ENCODE results near the gene USP8.

GRCh38 chr15:50558012-50558411, 133.8 kb downstream of the USP8 start:
- TF ChIP-seq CTCF (IDR thresholded peaks at IDR 0.05), result no peak
- TF ChIP-seq POLR2A (IDR thresholded peaks at IDR 0.05), result no peak

All from ovary (tissue), 3 donors.